Iris pigment epithelial cell (primary cell): ENCODE measurements around the gene DEK.
A peak's percentile ranks its signal among the peaks of the same experiment; 100 is the strongest.
"Not testable (repeated sequence)": the region's sequence is repeated elsewhere in the genome, so short reads cannot be mapped to it uniquely, and the experiment has no call there.

ENCODE experiments used
- DNase-seq: peaks from one replicate; pipeline ENCODE4 v3.0.0-alpha.2; 2011; ENCODE audit warnings: low read depth

The DEK gene

GRCh38 chr6:18203786-18204185 is 60.5 kb downstream of the DEK start:
- DNase-seq, result peak; percentile 27

GRCh38 chr6:18192026-18192425 is 72.3 kb downstream of the DEK start:
- DNase-seq, result no peak

- no peak for DNase-seq
These were observed 75.1 kb downstream of the DEK start for GRCh38 chr6:18189196-18189595.

- DNase-seq, result no peak
These were observed 76.6 kb downstream of the DEK start for GRCh38 chr6:18187701-18188100.

GRCh38 chr6:18186540-18187250 is 77.6 kb downstream of the DEK start:
- no peak for DNase-seq

GRCh38 chr6:18186033-18186432 is 78.3 kb downstream of the DEK start:
- DNase-seq, result no peak

- DNase-seq, result no peak
These were observed 78.7 kb downstream of the DEK start for GRCh38 chr6:18185624-18186023.

- peak; percentile 43 for DNase-seq
These were observed 80.6 kb downstream of the DEK start for GRCh38 chr6:18183766-18184165.

- DNase-seq, result no peak
These were observed 81.8 kb downstream of the DEK start for GRCh38 chr6:18182568-18182967.

- no peak for DNase-seq
These were observed 84.5 kb downstream of the DEK start for GRCh38 chr6:18179770-18180356.

- DNase-seq, result no peak
These were observed 85.2 kb downstream of the DEK start for GRCh38 chr6:18178960-18179615.

GRCh38 chr6:18177286-18177965 is 86.9 kb downstream of the DEK start:
- no peak for DNase-seq

GRCh38 chr6:18176198-18176597 is 88.1 kb downstream of the DEK start:
- not testable (repeated sequence) for DNase-seq
